ENCODE results near the gene MCC.

Gene MCC

GRCh38 chr5:113269023-113269997 lies 218.9 kb downstream of the MCC start:
- no peak for DNase-seq

- DNase-seq = no peak
Observed at GRCh38 chr5:113268232-113268631, 220.0 kb downstream of the MCC start.

GRCh38 chr5:113267361-113267900 lies 220.8 kb downstream of the MCC start:
- DNase-seq = no peak

GRCh38 chr5:113266913-113267227 lies 221.4 kb downstream of the MCC start:
- no peak for DNase-seq

GRCh38 chr5:113266227-113266912 lies 221.9 kb downstream of the MCC start:
- DNase-seq = no peak

DNA sequence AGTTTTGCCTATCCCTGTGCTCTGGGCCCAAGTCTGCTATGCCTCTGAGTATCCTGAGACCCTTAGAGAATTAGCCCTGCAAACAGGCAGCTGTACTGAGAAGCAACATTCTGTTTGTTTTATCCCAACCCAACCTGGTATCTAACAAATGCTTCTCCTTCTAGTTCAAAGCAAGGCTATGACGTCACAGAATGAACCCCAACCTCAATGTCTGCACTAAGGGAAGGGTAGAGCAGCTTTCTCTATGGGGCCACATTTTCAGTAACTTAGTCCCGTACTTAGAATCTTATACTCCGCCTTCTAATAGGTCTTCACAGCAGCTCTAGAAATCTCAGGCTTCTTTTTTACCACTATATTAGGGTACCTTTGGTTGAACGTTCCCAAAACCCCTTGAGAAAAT lies 223.1 kb downstream of the MCC start:
- no peak for DNase-seq

GRCh38 chr5:113264046-113264445 lies 224.2 kb downstream of the MCC start:
- peak; percentile 24 for DNase-seq

DNA sequence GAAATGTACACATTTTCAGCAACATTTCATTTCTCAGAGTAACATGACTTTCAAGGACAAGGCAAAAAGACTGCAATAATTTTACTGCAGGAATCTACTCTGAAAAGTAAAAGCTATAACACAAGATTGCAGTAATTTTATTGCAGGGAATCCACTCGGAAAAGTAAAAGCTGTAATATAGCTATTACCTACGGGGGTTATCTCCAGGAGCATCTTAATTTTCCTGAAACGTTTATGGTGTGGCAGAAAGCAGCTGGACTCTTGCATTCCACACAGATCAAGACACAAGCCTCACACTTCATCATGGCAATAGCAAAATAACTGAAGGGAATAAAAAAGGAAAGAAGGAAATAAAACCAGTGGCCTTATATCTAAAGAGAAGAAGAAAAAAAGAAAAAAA lies 224.7 kb downstream of the MCC start:
- DNase-seq = no peak

GRCh38 chr5:113262674-113263073 lies 225.6 kb downstream of the MCC start:
- DNase-seq = no peak

DNA sequence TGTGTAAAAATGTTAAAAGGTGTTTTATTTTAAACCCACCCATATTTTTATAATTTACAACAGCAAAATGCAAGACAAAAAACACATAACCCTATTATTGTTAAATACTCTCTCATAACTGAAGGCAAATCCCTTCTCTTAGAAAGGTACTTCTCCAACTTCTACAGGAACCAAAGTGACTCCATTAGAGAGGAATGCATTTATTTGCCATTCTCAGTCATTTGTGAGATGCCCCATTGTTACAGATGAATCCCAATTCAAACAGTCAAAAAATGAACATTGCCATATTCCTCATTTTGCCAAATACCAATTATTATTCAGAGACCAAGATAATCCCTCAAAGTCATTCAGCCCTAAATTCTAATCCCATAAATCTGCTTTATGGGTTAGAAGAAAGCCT lies 229.2 kb downstream of the MCC start:
- DNase-seq = no peak

DNA sequence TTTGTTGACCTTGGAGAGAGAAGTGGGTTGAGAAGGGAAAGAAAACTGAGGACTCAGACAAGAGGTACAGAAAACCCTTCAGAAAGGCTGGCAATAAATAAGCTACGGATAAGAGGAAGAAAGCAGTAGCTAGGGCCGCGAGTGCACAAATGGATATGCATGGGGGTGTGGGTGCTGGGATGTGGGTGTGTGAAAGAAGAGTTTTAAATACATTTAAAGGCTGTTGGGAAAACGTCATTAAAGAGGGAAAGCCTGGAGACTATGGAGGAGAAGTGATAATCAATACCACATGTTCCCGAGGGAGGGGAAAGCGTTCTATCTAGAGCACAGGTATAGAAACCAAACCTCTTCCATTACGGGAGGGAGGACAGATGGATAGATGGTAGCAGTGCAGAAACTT lies 230.7 kb downstream of the MCC start:
- DNase-seq = no peak

- DNase-seq = no peak
Observed at GRCh38 chr5:113256671-113257452, 231.4 kb downstream of the MCC start.

DNA sequence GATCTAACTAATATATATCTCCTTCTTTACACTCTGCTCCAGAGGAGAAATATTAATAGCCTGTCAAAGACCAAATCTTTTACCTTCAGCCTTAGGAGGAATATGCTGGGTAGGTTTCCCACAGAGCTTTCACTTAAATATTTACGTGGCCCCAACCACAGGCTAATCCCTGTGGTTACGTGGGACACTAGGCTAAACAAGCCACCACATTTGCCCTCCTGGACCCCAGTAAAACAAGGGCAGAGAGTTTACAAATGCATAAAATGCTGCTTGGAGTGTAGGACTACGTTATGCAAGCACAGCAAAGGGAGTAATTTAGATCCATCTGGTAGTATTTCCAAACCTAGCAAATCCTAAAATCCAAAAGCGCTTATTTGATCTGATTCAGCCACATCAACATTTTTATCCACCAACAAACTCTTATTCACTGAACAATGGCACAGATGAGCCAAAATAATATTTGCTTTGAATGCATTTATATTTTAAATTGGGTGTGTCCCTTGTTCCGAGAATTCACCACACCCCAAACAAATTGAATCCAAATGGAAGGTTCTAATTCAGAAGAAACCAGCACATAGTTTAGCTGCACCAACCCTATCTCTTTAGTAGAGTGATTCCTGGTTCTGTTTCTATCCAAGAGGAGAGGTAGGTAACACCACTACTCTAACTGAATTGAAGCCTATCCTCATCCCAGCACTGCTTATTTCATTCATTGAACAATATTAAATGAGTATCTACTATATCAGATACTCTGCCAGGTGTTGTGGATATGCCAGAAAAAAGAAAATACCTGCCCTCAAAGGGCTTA lies 232.5 kb downstream of the MCC start:
- no peak for DNase-seq

GRCh38 chr5:113255105-113255504 lies 233.1 kb downstream of the MCC start:
- no peak for DNase-seq

DNA sequence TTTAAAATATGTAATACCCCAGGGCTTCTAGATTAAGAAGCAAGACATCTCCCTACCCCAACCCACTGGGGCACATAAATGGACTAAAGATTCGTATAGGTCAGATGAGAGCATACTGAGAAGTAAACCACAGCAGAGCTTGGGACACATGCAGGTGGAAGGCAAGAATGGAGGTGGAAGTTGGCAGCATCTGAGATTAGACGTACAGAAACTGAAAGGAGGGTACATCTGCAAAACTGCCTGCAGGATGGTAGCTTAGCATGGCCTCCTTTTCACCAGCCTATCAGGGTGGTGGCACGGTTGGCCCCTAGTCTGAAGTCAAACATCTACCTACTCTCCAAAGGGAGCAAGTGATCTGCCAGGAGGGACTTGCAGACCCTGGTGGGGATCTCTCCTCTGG lies 235.2 kb downstream of the MCC start:
- no peak for DNase-seq

GRCh38 chr5:113252066-113252465 lies 236.2 kb downstream of the MCC start:
- no peak for DNase-seq

DNA sequence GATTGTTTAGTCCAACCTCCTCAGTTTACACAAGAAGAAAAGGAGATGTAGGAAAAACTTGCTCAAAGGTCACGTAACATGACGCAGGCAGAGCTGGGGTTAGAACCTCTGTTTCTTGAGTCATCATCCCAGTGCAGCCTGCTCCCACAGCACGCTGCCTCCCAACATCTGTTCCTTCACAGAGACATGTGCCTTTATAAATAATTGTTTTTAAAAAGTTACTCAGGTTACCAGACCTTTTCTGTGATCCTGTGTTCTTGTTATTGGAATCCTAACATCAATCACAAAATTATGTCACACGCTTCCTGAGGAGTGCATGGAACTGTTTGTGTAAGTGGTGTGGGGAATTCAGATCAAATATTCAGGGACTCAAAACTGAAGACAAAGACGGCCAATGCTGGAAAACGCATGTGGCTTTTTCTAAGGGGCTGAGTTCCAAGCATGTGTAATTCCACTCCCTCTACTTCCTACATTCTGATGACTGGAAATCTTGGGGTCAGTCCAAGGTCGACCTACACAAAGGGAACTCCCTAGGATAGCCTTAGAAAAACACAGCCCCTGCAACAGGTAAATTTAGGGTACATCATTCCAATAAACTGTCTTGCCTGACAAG lies 237.8 kb downstream of the MCC start:
- peak; percentile 75 for DNase-seq

GRCh38 chr5:113249206-113249605 lies 239.0 kb downstream of the MCC start:
- no peak for DNase-seq

DNA sequence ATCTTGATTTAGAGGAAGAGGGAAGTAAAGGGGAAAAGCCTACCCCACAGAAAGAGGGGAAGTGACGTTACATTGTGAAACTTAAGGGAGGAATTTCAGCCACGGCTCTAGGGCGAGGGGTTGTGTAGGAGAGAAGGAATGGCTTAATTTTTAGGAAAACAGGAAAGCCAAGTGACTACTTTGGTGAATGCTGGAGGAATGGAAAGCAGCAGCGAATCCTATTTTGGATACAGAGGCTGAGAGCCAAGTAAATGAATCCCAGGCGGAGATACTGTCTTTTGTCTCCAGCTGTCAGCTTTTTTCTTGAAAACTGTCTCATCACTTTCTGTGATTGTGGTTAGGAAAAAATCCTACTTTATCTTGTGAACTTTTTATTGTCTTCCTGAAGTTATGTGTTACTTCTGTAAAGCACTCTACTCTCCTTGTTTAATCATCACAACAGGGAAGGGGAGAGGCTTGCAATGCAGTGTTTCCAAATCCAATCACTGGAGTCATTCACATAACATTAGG lies 241.8 kb downstream of the MCC start:
- DNase-seq = peak; percentile 72

GRCh38 chr5:113245427-113246225 lies 242.6 kb downstream of the MCC start:
- no peak for DNase-seq

GRCh38 chr5:113244966-113245365 lies 243.3 kb downstream of the MCC start:
- no peak for DNase-seq

Data from fibroblast of skin of abdomen (primary cell).